Activated naive CD8-positive, alpha-beta T cell treated with anti-CD3 and anti-CD28 coated beads, Interleukin-2, amount 10 ng/mL, durations not matched to agents 7 days and 5 days (primary cell): Measurements from ENCODE around the gene AKAP7. TPM values are rescaled to one million over a fixed set of nuclear protein-coding genes. Genes with fewer than 3 reads are reported as not detected.
A peak's percentile ranks its signal among the peaks of the same experiment; 100 is the strongest.
"Not testable (repeated sequence)": the region's sequence is repeated elsewhere in the genome, so short reads cannot be mapped to it uniquely, and the experiment has no call there.

Experiments
- ATAC-seq: fragments of 150-1000 bp; cut with Tn5 transposase; one replicate; pipeline ENCODE4 v1.10.0; 2021; ENCODE audit warnings: low read depth, moderate library complexity
- POLR2A ChIA-PET: fragments of 350-600 bp; sonication (Branson Sonifier 250); formaldehyde crosslinking; loops from one replicate; lab custom pipeline; 2021; ENCODE audit warnings: antibody characterized with exemption; lab: Charles Lee
- DNase-seq: peaks from one replicate; pipeline ENCODE4 v3.0.0; 2021
- H3K27ac Mint-ChIP-seq: one replicate; pipeline ENCODE4 v1.8.0; 2022; ENCODE audit warnings: mild to moderate bottlenecking, mixed read lengths
- H3K27me3 Mint-ChIP-seq: one replicate; pipeline ENCODE4 v1.8.0; 2022; ENCODE audit warnings: mild to moderate bottlenecking, moderate library complexity, mixed read lengths
- H3K36me3 Mint-ChIP-seq: one replicate; pipeline ENCODE4 v1.8.0; 2021; ENCODE audit warnings: mild to moderate bottlenecking, mixed read lengths
- H3K4me1 Mint-ChIP-seq: one replicate; pipeline ENCODE4 v1.8.0; 2021; ENCODE audit warnings: mixed read lengths
- H3K4me3 Mint-ChIP-seq: one replicate; pipeline ENCODE4 v1.8.0; 2022; ENCODE audit warnings: mild to moderate bottlenecking, moderate library complexity, mixed read lengths
- H3K9me3 Mint-ChIP-seq: one replicate; pipeline ENCODE4 v1.8.0; 2021; ENCODE audit warnings: mixed read lengths
- total RNA-seq, 2 experiments: library from RNA; stranded (reverse); gene quantifications; one replicate each; pipeline ENCODE4 v1.2.3, GENCODE V29; 2021

Gene AKAP7
- total RNA-seq, 2 experiments from 2014 or later = 12.6 to 13.1 TPM

GRCh38 chr6:131281471-131282270 is 146.4 kb downstream of the AKAP7 start:
- Mint-ChIP-seq H3K4me3 (peak overlapping the region; percentile 83), H3K4me1 (peaks cover 16% of the 10 kb centered on the region), H3K36me3 (peaks cover 29% of the 10 kb centered on the region), H3K9me3 (peaks cover 2% of the 10 kb centered on the region), H3K27ac (peak overlapping the region; percentile 92), H3K27me3 (no peaks in the 10 kb centered on the region)
- peak; percentile 62 for DNase-seq
- peak; percentile 98 for ATAC-seq
- POLR2A ChIA-PET = interaction anchor here (1.1 to 1.8 kb wide), 4 partner anchors 27 to 81 kb away, joined by 3 to 12 read pairs (median 3); no protein-coding TSS in a partner anchor

- Mint-ChIP-seq H3K4me1 (peaks cover 16% of the 10 kb centered on the region), H3K27me3 (no peaks in the 10 kb centered on the region), H3K9me3 (peaks cover 2% of the 10 kb centered on the region), H3K27ac (no peak overlapping the region), H3K36me3 (peaks cover 34% of the 10 kb centered on the region), H3K4me3 (no peak overlapping the region)
- POLR2A ChIA-PET = interaction anchor here (0.9 to 1.8 kb wide), 4 partner anchors 26 to 146 kb away, joined by 3 to 12 read pairs (median 3); no protein-coding TSS in a partner anchor
- no peak for ATAC-seq
- no peak for DNase-seq
Observed at GRCh38 chr6:131282365-131282764, 147.1 kb downstream of the AKAP7 start.

DNA sequence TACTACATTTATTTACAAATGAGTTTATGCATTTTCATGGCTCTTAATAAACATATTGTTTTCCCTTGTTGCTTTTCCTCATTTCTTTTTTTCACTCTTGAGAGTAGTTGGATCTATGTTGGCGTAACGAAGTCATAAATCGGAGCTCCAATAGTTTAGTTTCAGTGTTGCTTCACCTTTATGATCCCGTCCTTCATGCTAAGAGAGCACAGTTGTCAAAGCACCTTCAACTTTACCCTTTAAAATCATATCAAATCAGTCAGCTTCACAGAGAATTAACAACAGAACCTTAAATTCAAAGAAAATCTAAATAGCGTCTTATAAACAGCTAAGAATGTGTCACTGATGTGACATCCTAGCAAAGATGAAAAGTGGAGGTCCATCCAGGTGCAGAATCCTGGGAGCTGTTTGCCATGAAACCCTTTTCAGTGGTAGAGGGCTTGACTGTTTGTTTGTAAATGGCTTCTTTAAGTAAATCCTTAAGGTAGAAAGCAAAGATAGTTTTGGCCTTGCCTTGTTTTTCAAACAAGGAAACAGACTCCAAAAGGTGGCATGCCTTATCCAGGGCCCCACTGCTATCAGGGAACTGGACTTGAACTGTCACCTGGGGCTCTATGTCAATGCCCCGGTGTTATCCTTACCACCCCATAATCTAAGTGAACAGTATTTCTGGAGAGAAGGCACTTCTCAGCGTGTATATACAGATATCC is 148.4 kb downstream of the AKAP7 start:
- DNase-seq (no peak), ATAC-seq (no peak)
- no peak overlapping the region for H3K4me3 Mint-ChIP-seq
- H3K36me3 Mint-ChIP-seq = peaks cover 37% of the 10 kb centered on the region
- peaks cover 16% of the 10 kb centered on the region for H3K4me1 Mint-ChIP-seq
- no peak overlapping the region for H3K27ac Mint-ChIP-seq
- POLR2A ChIA-PET = interaction anchor here (0.9 kb wide), 1 partner anchor 144 kb away, joined by 3 read pairs; no protein-coding TSS in a partner anchor
- peaks cover 2% of the 10 kb centered on the region for H3K9me3 Mint-ChIP-seq
- no peaks in the 10 kb centered on the region for H3K27me3 Mint-ChIP-seq

DNA sequence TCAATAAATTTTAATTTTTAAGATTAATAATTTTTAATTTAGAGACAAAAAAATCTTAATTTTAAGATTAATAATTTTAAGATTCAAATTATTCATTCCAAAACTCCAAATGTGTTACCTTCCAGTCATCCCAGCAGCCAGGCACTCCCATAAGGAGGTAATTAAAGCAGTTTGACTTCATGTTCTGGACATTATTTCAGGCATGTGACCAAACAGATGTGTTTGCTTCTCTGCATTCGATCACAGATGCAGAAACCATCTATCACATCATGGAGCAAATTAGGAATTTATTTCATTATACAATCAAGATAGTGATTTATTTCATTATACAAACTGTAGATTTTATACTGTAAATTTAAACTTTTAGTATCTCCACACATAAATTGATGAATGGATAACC is 150.3 kb downstream of the AKAP7 start:
- H3K9me3 Mint-ChIP-seq = no peaks in the 10 kb centered on the region
- H3K4me3 Mint-ChIP-seq = no peak overlapping the region
- POLR2A ChIA-PET = no interaction called here
- peaks cover 13% of the 10 kb centered on the region for H3K4me1 Mint-ChIP-seq
- DNase-seq (no peak), ATAC-seq (no peak)
- peaks cover 26% of the 10 kb centered on the region for H3K36me3 Mint-ChIP-seq
- no peak overlapping the region for H3K27ac Mint-ChIP-seq
- H3K27me3 Mint-ChIP-seq = no peaks in the 10 kb centered on the region

- ATAC-seq = no peak
- POLR2A ChIA-PET = no interaction called here
- Mint-ChIP-seq H3K9me3 (no peaks in the 10 kb centered on the region), H3K4me1 (peaks cover 9% of the 10 kb centered on the region), H3K36me3 (peaks cover 28% of the 10 kb centered on the region), H3K27me3 (no peaks in the 10 kb centered on the region), H3K4me3 (no peak overlapping the region), H3K27ac (no peak overlapping the region)
- no peak for DNase-seq
Observed at GRCh38 chr6:131286469-131287040, 151.3 kb downstream of the AKAP7 start.

DNA sequence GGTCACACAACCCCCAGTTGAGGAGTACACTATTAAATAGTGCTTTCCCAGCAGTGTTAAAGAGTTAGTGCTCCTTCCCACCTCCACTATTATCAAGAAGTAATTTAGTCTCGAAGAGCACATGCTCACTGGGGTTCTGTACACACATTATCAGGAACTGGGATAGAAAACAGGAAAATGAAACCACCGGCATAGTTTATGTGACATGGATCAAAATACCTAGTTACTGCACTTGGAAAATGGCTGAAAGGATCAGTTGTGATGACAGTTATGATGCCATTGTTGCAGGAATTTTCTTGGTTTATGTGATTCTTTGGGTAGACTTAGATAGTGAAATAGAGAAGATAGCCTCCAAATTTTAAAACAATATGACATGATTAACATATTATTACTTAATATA is 152.9 kb downstream of the AKAP7 start:
- Mint-ChIP-seq H3K9me3 (no peaks in the 10 kb centered on the region), H3K36me3 (peaks cover 26% of the 10 kb centered on the region), H3K4me1 (peaks cover 12% of the 10 kb centered on the region), H3K27me3 (no peaks in the 10 kb centered on the region), H3K4me3 (no peak overlapping the region), H3K27ac (no peak overlapping the region)
- no peak for ATAC-seq
- DNase-seq = no peak
- POLR2A ChIA-PET = no interaction called here

DNA sequence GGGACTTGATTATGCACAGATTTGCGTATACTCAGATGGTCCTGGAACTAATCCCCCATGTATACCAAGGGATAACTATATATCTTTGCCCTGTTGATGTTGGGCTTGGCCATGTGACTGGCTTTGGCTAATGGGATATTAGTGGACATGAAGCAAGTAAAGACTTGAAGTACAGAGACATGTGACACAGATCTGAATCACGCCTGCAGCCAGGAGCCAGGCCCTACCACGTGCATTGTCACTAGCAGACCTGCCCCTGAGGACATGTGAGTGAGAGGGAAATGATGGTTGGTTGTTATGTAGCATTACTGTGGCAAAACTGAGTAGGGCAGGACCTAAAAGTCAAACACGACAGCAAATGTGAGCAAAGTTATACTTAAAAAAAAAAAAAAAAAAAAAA is 155.7 kb downstream of the AKAP7 start:
- POLR2A ChIA-PET = no interaction called here
- no peak overlapping the region for H3K27ac Mint-ChIP-seq
- H3K4me1 Mint-ChIP-seq = peaks cover 10% of the 10 kb centered on the region
- no peaks in the 10 kb centered on the region for H3K9me3 Mint-ChIP-seq
- DNase-seq (no peak), ATAC-seq (no peak)
- H3K4me3 Mint-ChIP-seq = no peak overlapping the region
- no peaks in the 10 kb centered on the region for H3K27me3 Mint-ChIP-seq
- peaks cover 17% of the 10 kb centered on the region for H3K36me3 Mint-ChIP-seq

- Mint-ChIP-seq H3K27me3 (no peaks in the 10 kb centered on the region), H3K9me3 (no peaks in the 10 kb centered on the region), H3K27ac (peak overlapping the region; percentile 39), H3K36me3 (peaks cover 13% of the 10 kb centered on the region), H3K4me1 (peaks cover 10% of the 10 kb centered on the region), H3K4me3 (no peak overlapping the region)
- POLR2A ChIA-PET = no interaction called here
- no peak for DNase-seq
- no peak for ATAC-seq
Observed at GRCh38 chr6:131292145-131292938, 157.1 kb downstream of the AKAP7 start.

GRCh38 chr6:131293472-131293911 is 158.2 kb downstream of the AKAP7 start:
- Mint-ChIP-seq H3K9me3 (no peaks in the 10 kb centered on the region), H3K4me1 (peaks cover 10% of the 10 kb centered on the region), H3K27me3 (no peaks in the 10 kb centered on the region), H3K36me3 (peaks cover 6% of the 10 kb centered on the region), H3K4me3 (no peak overlapping the region), H3K27ac (no peak overlapping the region)
- POLR2A ChIA-PET = no interaction called here
- DNase-seq (no peak), ATAC-seq (no peak)

DNA sequence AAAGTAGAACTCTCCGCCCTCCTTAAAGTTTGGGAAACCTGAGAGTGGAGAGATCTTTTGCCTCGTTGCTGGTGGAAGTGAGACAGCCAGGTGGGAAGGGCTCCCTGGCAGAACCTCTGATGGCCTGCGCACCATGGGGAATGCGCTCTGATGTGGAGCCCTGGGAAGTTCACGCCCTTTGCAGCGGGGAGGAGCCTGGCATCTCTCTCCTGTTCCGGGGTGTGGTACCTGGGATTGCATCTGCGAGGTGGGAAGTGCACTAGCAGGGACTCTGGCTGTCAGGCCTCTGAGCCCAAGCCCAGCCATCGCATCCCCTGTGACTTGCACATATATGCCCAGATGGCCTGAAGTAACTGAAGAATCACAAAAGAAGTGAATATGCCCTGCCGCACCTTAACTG is 159.8 kb downstream of the AKAP7 start:
- POLR2A ChIA-PET = no interaction called here
- peaks cover 10% of the 10 kb centered on the region for H3K4me1 Mint-ChIP-seq
- H3K27me3 Mint-ChIP-seq = no peaks in the 10 kb centered on the region
- no peak overlapping the region for H3K4me3 Mint-ChIP-seq
- H3K27ac Mint-ChIP-seq = no peak overlapping the region
- no peaks in the 10 kb centered on the region for H3K9me3 Mint-ChIP-seq
- H3K36me3 Mint-ChIP-seq = peaks cover 3% of the 10 kb centered on the region
- DNase-seq (no peak), ATAC-seq (no peak)

DNA sequence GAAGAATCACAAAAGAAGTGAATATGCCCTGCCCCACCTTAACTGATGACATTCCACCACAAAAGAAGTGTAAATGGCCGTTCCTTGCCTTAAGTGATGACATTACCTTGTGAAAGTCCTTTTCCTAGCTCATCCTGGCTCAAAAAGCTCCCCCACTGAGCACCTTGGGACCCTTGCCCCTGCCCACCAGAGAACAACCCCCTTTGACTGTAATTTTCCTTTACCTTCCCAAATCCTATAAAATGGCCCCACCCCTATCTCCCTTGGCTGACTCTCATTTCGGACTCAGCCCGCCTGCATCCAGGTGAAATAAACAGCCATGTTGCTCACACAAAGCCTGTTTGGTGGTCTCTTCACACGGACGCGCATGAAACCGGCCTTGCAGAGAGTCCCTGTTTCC is 165.6 kb downstream of the AKAP7 start:
- ATAC-seq, H3K27ac Mint-ChIP-seq, H3K4me3 Mint-ChIP-seq, H3K27me3 Mint-ChIP-seq, H3K4me1 Mint-ChIP-seq, H3K9me3 Mint-ChIP-seq, POLR2A ChIA-PET, DNase-seq: not testable (repeated sequence)
- H3K36me3 Mint-ChIP-seq = peaks cover 11% of the 10 kb centered on the region

DNA sequence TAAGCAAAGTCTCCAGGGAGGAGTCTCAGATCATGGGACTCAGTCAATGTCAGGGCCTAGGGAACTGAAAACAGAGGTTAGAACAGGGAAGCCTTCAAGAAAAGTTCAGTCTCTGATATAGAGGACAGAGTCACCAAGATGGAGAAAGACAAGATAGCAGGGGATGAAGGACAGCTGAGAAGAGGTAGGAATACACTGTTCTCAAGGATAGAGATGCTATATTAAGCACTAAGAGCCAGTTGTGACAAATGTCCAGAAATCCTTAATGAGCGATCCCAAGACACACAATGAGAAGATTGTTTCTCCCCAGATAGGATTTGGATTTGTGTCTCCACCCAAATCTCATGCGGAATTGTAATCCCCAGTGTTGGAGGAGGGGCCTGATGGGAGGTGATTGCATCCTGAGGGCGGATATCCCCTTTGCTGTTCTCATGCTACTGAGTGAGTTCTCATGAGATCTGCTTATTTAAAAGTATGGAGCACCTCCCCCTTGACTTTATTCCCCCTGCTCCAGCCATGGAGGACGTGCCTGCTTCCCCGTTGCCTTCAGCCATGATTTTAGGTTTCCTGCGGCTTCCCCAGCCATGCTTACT is 168.2 kb downstream of the AKAP7 start:
- Mint-ChIP-seq H3K4me3 (no peak overlapping the region), H3K36me3 (peaks cover 14% of the 10 kb centered on the region), H3K9me3 (peaks cover 2% of the 10 kb centered on the region), H3K27me3 (no peaks in the 10 kb centered on the region), H3K4me1 (peaks cover 1% of the 10 kb centered on the region), H3K27ac (no peak overlapping the region)
- ATAC-seq = no peak
- POLR2A ChIA-PET = no interaction called here
- no peak for DNase-seq
